Amniotic stem cell (primary cell): Measurements from ENCODE around the gene GAB2.
A peak's percentile ranks its signal among the peaks of the same experiment; 100 is the strongest.

Experiments used
- DNase-seq: peaks from one replicate; lab custom pipeline; 2025; lab: John Stamatoyannopoulos, UW

Gene GAB2

GRCh38 chr11:78205691-78206090 lies 211.9 kb downstream of the GAB2 start:
- DNase-seq = no peak

- DNase-seq = no peak
Observed at GRCh38 chr11:78205256-78205655, 212.4 kb downstream of the GAB2 start.

DNA sequence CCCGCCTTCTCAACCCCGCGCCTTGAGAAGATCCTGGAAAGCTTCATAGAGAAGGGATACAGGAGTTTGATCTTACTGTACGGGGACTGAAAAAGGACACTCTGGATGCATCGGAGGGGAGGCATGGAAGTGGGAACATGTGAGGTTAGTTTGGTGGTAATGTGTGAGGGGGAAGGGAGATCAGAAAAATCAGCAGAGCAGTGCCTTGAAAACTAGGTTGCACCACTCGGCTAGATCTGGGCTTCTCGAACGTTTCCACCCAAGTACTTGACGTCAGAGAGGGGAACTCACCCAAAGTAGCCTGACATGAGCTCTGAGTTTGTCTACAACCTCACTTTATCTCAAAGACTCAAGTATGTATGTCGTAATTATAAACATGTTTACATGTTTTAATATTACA lies 214.4 kb downstream of the GAB2 start:
- no peak for DNase-seq

DNA sequence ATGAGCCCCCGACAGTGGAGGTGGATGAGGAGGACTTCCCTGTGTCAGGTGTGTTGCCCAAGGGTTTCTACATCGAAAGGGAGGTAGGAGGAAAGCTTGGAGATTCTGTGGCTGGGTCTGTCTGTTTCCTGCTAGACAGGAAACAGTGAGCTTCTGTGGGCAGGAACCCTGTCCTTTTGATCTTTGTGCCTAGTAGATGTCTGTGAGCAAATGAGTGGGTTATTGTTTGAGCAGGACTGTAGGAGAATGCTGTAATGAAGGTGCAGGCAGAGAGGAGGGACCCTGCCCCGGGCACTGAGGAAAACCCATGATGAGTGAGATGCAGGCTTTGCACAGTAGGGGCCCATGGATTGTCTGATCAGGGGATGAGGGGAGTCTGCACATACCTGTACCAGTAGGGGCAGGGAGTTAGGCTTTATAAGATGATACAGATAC lies 214.9 kb downstream of the GAB2 start:
- no peak for DNase-seq

DNA sequence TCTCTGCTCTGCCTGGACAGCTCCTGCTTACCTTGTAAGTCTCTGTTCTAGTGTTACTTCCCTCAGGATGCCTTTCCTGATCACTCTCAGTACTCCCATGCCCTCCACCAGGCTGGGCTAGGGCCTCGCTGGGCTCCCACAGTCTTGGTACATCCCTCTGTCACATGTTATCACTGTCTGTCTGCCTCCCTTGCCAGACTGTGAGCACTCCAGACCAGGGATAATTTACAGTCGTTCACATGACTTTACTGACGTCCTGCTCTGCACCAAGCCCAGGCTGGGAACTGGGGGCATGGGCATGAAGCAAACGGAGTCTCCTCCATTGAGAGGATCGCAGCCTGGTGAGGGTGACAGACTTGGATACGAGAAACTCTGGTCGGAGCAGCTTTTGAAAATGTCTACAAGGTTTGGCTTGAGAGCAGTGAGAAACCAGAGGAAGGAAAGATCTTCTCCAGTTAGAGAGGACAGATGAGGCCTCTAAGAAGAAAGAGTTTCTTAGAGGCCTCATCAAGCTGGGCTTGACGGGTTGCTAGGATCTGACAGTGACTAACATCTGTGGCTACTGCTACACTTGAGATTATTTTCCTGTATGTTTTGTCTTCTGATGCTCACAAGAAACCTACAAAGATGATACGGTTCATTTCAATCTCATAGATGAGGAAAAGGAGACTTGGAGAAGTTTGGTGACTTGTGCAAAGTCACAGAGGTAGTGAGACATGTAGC lies 216.4 kb downstream of the GAB2 start:
- no peak for DNase-seq

- DNase-seq = no peak
Observed at GRCh38 chr11:78200553-78200952, 217.1 kb downstream of the GAB2 start.

DNA sequence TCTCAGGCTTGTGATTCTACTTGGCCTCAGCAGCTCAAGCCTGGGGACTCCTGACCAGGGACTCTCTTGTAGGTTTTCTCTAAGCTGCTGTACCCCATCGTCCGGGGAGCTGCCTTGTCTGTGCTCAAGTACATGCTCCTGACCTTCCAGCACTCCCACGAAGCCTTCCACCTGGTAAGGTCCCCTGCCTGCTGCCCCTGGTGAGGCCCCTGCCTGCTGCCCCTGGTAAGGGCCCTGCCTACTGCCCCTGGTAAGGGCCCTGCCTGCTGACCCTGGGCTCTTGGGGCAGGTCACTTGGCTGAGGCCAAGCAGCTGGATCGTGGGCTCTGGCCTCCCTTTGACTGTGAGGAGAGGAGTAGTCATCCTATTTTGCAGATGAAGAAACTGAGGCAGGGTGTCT lies 217.6 kb downstream of the GAB2 start:
- DNase-seq = no peak

DNA sequence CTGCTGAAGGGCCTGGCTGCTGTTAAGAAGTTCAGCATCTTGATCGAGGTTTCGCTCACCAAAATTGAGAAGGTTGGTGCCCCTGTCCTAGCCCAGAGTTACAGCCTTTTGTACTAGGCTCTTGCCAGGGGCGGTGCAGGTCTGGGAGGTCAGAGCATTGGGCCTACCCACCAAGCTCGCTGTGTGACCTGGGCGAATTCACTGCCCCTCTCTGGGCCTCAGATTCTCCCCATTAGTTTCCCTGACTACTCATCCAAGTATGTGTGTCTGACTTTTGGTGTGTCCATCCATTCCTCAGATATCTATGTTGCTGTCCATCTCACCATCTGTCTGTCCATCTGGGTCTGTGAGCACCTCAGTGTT lies 218.0 kb downstream of the GAB2 start:
- no peak for DNase-seq

GRCh38 chr11:78199015-78199652 lies 218.5 kb downstream of the GAB2 start:
- no peak for DNase-seq

DNA sequence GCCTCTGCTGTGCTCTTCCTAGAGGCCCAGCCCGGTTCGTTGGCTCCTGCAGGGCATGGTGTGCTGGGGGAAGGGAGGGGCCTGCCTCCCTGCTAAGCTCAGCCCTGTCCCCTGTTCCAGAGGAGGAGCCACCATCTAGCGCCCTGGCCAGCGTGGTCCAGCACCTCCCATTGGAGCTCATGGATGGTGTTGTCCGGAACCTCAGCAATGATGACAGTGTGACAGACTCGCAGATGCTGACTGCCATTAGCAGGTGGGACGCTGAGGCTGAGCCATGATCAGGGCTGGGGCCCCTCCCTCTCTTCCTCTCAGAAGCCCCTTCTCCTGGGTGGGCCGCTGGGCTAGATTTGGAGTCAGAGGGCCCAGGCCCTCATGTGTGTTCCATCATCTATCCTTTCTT lies 219.8 kb downstream of the GAB2 start:
- no peak for DNase-seq

- DNase-seq = no peak
Observed at GRCh38 chr11:78196661-78197091, 220.9 kb downstream of the GAB2 start.

- DNase-seq = no peak
Observed at GRCh38 chr11:78195917-78196560, 221.6 kb downstream of the GAB2 start.

GRCh38 chr11:78194490-78194889 lies 223.1 kb downstream of the GAB2 start:
- no peak for DNase-seq

DNA sequence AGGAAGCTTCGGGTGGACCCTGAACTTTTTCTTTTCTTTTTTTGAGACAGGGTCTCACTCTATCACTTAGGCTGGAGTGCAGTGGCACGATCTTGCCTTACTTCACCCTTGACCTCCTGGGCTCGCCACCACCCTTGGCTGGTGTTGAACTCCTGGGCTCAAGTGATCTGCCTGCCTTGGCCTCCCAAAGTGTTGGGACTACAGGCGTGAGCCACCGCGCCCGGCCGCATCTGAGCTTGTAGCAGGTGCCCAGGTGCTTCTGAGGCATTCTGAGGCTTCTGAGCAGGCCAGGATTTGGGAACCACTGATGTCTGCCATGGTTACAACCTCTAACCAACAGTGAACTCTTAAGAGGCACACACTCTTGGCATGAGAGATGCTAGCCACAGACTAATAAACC lies 223.8 kb downstream of the GAB2 start:
- no peak for DNase-seq

DNA sequence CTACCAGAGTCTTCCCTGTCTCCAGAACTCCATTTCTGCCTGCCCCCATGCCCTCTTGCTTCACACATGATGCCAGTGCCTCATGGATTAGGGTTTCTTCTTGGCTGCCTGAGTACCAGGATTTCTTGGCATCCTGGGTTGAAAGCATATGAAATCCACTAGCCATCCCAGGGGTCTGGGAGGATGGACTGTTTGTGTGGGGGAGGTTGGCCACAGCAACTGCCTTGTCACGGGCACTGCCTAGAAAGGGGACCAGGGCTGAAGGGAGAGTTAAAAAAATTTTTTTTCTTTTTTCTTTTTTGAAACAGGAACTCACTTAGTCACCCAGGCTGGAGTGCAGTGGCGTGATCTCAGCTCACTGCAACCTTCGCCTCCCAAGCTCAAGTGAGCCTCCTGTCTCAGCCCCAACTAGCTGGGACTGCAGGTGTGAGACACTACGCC lies 224.7 kb downstream of the GAB2 start:
- no peak for DNase-seq

DNA sequence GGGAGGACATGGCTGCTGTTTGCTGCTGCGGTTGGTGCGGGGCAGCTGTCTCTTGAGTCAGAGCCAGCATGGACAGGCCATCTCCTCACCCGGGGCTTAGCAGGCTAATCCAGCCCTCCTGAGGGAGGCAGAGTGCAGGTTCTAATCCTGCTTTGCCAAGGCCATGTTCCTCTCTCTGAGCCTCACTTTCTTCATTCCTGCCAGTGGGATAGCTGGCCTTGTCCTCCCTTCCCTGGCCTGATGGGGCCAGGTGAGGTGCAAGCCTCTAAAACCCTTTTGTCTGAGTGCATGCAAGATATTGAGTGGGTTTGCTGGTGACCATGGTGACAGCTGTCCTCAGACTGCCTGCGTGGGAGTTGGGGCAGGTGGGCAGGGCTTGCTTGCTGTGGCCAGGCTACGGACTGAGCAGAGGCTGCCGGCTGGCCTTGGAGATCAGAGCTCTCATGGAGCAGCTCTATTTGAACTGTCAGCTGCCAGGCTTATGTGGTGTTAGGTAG lies 225.3 kb downstream of the GAB2 start:
- DNase-seq = no peak

DNA sequence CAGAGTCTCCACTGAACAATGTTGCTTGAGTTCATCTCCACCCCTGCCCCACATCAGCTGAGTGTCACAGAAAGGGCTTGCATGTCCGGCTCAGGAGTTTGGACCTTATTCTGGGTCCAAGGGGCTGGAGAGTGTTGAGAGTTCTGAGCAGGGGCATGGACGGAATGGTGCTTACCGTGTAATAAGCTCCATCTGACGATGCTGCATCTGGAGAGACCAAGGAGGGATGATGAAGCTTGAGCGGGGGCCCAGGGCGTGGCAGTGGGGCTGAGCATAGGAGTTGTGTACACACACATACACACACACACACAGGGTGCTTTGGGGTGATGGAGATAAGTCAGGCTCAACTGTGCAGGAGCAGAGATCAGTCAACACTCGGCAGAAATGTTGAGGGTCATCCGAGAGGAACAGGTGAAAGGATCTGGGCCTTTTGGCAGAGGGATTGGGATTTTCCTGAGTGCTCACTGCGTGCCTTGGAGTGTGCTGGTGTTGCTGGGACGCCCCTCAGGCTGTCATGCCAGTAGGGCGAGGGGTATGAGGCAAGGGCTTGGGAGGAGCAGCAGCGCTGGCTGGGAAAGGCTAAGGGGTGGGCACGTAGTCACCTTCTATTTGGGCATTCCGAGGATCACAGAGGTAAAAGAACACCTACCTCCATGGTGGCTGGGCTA lies 226.6 kb downstream of the GAB2 start:
- no peak for DNase-seq

DNA sequence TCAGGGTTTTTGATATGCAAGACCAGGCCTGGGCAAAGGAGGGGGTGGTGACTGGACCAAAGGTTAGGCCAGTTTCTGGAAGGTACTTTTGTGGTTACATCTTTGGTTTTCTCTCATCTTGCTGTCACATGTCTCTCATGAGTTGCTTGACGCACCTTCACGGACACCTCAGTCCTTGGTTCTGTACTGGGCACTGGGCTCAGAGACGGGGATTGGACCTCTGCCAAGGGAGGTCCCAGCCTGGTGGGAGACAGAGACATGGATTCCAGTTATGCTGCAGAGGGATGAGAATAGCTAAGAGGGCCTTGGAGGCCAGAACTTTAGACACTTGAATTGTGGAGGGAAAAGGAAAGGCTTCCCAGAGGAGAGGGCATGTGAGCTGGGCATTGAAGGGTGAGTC lies 227.2 kb downstream of the GAB2 start:
- DNase-seq = no peak

DNA sequence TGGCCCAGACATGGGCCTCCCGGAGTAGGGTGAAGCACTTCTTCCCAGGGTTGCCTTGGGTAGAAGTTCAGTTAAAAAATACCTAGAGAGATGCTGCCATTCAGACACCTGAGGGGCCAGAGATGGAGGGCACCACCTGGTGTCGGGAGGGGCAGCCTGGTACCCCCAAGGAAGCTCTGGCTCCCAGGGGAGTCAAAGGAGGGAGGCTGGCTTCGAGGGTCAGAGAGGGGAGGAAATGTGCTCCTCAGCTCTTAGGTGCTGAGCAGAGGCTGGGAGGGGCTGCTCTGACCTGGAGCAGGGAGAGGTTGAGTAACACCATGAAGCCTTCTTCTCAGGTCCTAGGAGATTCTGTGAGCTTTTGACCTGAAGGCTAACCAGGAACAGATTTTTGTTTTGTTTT lies 227.8 kb downstream of the GAB2 start:
- DNase-seq = no peak

DNA sequence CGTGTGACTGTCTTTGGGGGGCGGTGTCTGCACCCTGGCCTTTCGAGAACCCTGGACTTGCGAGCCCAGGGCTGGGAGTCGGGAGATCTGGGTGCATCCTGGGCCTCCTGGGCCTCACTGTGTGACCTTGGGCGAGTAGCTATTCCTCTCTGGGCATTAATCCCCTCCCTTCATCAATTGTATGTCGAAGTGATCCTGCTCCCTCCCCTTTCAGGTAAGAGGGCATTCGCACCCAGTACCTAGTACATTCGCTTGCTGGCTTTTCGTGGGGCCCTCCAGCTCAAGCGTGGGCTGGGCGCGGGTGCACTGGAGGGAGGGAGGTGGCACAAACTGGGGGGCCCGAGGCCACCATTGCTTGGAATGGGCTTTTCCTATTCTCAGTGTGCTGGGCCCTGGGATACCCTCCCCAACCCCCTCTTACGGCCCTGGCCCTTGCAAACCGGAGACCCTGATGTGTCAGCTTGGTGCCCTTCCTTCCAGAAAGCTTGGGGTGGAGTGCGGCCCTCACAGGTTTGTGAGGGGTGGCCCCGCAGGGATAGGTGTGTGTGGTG lies 228.4 kb downstream of the GAB2 start:
- DNase-seq = no peak

GRCh38 chr11:78188286-78189173 lies 229.1 kb downstream of the GAB2 start, which contains the start of the genes KCTD21 and USP35:
KCTD21 (minus strand) TSS chr11:78188626; CDS start chr11:78174554, 14,072 bp downstream.
USP35 (plus strand) TSS chr11:78188919; CDS start chr11:78196246, 7,327 bp downstream.
- peak; percentile 97 for DNase-seq
